NCI-H146 treated with DMSO at 0.1 percent for 48 hours (cell line): ENCODE data around the gene ALG9.
A peak's percentile ranks its signal among the peaks of the same experiment; 100 is the strongest.

ENCODE experiments used
- DNase-seq: peaks from one replicate; lab custom pipeline; 2025; ENCODE audit not compliant: unreplicated experiment; lab: John Stamatoyannopoulos, UW

The ALG9 gene

DNA sequence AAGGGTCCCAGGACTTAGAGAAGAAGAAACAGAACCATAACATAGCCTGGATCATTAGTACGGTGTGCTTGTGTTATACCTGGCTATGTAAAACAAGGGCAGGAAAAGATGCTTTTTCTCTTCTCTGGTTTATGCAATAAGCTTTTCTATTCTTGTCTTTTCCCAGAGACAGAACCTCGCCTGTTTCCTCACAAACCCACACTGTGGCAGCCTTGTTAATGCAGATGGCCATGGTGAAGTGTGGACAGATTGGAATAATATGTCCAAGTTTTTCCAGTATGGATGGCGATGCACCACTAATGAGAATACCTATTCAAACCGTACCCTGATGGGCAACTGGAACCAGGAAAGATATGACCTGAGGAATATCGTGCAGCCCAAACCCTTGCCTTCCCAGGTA, 10.8 kb upstream of the ALG9 start:
- DNase-seq: no peak

DNA sequence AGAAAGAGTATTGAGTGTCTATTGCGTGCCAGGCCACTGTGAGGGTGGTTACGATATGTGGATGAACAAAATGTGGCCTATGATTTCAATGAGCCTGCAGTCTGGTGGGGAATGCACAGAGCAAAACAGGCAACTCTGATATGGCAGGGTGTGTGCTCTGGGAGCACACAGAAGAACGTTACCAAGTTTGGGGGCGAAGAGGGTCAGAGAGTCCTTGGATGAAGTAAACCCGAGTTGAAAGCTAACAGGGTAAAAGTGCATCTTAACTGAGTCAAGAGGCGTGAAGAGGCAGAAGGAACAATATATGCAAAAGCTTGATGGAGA, 8.2 kb upstream of the ALG9 start:
- no peak for DNase-seq

DNA sequence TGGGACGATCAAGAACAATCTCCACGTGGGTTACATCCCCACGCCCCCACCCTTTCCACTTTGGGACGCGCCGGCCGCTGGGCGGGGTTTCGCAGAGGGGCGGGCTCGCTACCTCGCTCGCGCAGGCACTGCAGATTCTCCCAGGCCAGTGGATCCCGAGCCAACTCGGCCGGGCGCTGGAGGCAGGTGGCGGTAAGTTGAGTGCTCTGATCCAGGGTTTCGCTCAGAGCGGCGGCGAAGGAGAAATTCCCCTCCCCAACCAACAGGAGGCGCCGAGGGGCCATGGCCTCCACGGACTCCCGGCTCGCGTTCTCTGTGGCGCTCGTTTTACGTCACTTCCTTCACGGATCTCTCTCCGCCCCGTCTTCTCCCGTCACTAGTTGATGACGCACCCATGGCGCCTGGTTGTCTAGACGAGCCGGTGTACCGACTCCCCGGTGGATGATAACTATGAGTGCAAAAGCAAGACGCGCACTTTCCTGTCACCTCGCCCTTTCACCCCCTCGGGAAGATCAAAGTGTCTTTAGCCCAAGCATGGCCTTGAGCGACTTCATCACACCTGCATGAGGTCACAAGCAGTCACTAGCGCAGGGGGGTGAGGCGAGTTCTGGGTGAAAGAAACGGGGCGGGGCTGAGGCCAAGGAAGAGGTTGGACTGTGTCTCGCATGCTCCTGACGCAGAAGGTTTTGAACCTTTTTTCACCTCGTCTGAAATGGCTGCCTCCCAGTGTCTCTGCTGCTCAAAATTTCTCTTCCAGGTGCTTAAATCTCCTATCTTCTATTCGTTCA, 7.7 kb upstream of the ALG9 start, which contains the start of the genes CFAP68 and FDXACB1:
Gene CFAP68, plus strand, starts transcription at position 693 of the 788 bp plus-strand sequence. Its CDS starts 20 bp downstream, at position 713.
Gene FDXACB1, minus strand, starts transcription at position 317 of the 788 bp plus-strand sequence. Its CDS starts 33 bp downstream, at position 284.
- DNase-seq: peak; percentile 97

DNA sequence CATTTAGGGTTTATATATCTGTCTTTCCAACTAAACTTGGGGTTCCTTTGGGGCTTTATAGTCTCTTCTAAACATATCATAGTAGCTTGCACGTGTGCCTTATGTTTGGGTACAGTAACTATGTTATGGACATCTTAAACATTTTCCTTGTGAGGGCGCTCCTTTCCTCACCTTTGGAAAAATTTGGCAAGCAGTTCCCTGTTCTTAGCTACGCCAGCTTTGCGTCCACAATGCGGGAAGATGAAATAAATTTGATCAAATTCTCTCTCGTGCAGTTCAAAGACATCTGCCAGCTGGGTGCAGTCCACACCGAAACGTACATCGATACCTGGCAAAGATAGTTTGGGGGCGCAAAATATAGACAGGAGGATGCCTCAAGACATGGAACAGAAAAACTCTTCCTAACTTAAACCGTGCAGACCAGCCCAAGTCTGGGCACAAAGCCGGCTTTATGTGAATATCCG, 7.0 kb upstream of the ALG9 start:
- peak; percentile 24 for DNase-seq

DNA sequence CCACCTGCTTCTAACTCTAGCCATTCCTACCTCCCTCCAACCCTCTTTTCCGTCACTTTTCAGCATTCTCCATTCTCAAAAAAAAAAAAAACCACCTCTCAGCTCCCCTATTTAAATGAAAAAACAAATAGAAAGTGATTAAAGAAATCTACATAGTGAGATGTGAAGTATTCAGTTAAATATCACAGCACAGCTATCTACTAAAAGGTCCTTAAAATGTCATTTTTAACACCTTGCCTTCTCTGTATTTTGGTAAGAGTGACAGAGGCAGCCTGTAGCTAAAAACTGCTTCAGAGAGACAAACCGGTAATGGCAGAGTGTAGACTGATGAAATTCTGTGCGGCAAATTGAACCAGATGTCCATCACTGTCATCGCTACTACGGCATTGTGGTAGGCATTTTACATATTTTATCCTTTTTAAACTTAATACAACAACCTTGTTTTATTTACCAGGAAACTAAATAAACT, 346 bp upstream of the ALG9 start:
- DNase-seq: peak; percentile 21

DNA sequence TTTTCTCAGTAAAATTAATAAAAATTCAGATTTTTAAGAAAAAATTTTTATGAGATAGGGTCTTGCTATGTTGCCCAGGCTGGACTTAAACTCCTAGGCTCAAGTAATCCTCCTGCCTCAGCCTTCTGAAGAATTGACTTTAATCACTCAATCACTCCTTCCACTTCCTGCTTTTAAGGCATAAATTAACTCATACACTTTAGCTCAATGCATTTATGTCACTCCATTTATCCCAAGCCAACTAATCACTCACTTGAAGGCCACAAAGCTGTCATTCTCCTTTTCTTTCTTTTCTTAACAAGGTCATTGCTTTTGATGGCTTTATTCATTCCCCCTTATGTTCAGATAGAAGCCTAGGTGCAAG, 877 bp downstream of the ALG9 start:
- no peak for DNase-seq

DNA sequence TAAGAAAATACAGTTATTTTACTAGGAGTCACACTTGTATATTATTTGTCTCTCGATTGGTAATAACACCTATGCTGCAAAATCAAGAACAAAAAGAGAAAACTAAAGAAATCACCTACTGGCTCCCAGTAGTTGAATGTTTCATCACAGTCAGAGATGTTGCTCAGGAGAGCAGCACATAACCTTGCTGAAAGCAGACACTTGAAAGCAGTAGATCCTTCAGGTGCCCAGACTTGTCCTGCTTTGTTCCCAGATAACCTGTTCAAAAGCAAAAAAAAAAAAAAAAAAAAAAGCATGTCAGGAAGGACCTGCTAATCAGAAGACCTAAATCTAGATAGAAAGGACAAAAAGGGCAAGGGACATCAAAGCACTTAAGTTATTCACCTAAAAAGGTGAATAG, 1.3 kb downstream of the ALG9 start:
- DNase-seq: no peak

DNA sequence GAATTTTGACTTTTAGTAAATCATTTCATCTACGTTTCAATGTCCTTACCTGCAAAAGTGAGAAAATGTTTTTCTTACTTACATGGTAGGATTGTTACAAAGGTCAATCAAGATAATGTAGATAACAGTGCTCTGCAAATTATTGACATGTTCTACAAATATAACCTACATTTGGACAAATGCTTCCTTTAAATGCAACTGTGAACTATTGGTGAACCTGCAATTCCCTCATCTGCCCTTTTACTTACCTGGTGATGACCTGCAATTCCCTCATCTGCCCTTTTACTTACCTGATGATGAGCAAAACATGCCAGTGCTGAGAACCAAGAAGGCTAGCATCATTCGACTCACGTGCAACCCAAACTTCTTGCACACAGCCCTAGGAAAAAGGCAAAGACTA, 11.1 kb downstream of the ALG9 start:
- no peak for DNase-seq

DNA sequence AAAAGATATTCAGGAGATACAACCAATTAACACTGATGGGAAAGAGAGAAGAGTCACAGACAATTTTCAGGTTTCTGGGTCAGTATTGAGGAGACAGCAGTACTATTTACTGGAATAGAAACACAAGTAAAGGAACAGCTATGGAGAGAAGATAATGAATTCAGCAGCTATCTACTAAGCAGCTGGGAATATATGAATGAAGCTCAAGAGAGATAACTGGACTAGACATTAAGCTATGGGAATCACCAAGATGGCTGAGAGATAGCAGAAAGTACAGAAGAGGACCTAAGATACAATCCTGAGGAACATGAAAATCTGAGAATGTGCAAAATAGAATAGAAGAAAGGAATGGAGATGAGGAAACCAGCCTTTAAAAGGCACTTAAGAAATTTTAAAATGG, 15.9 kb downstream of the ALG9 start:
- no peak for DNase-seq

DNA sequence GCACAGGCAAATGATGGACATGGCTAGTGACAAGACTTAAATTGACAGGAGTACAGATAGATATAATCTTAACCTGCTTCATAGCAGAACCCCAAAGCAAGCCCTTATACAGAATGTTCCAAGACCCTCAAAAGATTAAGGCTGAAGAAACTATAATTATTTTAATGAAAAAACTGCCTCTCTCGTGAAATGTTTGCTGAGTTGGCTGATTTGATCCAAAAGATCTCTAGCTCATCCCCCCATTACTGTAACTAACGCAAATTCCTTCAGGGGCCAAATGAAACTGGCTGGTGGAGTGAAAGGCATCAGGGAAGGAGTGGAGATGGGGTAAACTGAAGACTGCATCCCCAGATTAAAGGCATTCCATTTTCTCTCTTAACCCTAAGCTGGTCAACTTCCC, 19.3 kb downstream of the ALG9 start:
- no peak for DNase-seq

DNA sequence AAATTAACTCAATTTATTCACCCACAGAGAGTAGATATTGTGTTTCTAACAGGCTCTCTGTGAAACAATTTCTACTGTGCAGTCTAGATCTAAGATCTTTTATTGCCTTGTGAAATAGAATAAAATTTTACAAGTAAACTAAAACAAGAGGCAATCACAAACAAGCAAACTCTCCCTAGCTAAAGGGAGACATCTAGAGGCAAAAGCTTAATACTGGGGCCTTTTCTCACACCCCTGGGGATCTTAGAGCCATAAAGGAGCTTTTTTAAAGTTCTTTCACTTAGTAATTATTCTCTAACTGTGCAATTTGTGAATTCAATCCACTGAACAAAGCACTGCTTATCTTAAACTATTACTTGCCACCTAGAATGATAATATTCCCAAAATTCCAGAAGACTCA, 19.7 kb downstream of the ALG9 start:
- DNase-seq: no peak

DNA sequence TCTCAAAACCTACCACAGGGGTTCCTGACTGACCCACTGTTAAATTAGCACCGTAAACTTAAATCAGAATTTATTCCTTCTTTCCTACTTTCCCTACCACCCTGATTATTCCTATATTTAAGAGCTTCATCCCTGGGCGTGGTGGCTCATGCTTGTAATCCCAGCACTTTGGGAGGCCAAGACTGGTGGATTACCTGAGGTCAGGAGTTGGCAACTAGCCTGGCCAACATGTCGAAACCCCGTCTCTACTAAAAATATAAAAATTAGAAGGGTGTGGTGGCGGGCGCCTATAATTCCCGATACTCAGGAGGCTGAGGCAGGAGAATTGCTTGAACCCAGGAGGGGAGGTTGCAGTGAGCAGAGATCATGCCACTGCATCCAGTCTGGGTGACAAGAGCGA, 20.3 kb downstream of the ALG9 start:
- DNase-seq: no peak

DNA sequence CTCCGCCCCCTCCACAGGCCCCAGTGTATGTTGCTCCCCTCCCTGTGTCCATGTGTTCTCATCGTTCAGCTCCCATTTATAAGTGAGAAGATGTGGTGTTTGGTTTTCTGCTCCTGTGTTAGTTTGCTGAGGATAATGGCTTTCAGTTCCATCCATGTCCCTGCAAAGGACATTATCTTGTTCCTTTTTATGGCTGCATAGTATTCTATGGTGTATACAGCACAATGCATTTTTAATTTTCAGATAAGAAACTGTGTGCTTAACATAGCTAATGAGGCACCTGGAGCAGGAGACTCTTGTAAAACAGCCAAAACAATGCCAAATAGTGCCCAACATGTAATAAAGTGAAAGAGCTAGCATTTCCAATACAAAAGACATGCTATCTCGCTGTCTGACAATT, 21.8 kb downstream of the ALG9 start:
- no peak for DNase-seq

DNA sequence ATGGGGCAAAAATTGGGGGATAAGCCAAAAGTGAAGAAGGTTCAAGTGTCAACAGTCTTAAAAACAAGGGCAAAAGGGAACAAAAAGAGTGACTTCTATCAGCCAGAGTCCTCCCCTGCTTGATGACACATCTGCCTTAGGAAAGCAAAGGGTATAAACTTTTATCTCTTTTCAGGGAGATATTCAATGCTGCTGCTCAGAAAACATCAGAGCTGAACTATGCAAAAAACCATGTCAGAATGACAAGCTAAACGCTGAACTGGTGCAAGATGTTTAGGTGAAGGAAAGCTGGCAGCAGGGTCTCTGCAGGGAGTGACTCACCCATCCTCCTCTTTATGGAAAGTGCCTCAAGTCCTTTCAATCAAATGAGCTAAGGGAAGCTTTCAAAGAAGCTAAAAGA, 24.7 kb downstream of the ALG9 start:
- DNase-seq: no peak

DNA sequence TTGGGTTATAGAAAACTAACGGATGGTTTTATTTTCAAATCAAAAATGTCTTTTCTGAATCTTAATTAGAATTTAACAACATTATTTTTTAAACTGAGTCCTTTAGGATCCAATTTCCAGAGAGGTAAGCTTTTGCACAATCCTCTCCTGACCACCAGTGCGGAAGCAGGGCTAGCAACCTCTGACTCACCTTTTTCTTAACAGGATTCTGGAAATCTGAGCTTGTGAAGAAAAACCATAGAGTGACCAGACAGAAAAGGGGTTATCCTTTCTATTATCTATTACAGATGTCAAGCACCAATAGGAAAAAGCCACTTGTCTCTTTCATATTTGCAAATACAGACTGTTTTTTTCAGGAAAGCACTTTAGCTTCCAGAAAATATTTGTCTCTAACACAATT, 25.3 kb downstream of the ALG9 start:
- DNase-seq: no peak

DNA sequence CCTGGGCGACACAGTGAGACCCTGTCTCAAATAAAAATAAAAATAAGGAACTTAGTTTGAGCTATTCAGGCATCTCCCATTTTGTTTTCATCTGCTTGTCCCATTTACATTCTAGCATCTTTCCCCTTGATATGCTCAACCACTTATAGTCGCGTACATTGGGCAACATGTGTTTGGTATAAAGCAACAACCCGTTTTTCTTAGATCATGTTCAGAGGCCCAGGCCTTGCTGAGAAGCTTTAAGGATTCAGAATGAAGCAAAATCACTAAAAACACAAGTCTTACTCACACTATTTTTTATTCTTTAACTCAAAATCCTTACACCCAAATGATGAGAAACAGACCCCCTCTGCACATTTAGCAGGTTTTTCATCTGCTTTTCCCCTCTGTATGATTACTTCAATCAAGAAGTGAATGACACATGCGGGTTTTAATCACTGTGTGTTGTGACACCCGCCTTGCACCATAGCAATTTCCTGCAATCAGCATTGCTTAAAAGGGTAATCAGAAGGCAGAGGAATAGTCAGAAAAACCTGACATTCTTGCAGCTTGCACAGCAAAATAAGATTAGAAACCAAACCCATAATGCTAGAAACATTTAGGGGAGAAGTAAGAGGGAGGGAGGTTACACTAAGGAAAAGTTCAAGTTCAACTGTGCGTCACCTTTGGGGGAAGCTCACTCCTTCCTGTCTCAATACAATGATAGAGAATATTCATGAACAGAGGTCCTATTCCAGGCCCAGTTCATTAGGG, 25.9 kb downstream of the ALG9 start:
- DNase-seq: no peak

DNA sequence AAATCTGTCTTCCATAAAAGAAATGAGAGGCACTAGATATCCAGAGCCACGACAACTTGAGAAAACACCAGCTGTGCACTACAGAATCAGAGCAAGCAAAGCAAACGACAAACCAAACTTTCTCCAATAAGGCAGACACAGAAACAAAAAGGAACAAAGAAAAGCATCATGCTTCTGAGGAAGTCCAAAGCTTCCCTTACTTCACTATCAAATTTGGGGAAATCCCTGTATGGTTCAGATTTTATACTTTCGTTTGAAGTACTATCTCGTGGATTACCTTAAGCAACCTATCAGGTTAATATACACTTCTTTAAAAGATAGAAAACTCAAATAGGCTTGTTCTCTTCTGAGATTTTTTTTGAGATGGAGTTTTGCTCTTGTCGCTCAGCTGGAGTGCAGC, 27.7 kb downstream of the ALG9 start:
- DNase-seq: no peak

DNA sequence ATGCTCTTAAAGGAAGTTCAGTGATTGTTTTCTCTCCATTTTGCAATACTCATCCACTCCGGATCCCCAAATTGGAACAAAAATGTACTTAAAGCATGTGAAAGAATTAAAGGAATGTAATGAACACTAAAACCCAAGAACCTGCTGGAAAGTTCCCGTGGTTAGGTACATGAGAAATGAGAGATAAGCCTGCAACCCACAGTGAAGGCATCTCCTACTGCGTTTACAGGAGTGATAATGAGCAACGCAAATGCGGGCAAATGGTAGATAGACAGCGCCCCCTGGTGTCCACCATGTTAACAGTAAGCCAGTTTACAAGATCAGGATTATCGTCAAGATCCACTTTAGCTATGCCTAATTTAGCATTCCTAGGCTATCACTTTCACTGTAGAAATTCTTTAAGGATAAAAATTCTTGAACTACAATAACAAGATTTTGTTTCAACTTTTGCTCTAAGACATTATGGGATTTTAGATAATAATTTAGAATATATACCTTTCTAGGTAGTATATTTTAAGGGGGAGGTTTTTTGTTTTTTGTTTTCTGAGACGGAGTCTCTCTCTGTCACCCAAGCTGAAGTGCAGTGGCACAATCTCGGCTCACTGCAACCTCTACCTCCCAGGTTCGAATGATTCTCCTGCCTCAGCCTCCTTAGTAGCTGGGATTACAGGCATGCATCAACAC, 29.9 kb downstream of the ALG9 start:
- peak; percentile 52 for DNase-seq

DNA sequence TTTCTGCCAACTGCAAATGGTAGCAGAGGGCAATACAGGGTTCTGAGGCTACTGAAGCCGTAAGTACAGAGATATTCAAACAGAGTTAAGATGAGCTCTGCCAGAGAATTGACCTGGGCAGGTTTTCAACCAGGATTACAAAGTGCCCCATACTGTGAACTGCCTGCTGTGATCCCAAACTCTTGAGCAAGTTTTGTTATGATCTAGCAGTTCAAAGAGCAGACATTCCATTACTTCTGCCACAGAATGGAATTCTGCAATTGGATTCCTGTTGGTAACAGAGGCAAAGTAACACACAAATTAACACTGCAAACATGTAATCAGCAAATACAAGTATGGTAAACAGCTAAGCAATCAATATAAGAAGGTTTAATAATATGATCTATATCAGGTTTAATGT, 31.2 kb downstream of the ALG9 start:
- DNase-seq: no peak

DNA sequence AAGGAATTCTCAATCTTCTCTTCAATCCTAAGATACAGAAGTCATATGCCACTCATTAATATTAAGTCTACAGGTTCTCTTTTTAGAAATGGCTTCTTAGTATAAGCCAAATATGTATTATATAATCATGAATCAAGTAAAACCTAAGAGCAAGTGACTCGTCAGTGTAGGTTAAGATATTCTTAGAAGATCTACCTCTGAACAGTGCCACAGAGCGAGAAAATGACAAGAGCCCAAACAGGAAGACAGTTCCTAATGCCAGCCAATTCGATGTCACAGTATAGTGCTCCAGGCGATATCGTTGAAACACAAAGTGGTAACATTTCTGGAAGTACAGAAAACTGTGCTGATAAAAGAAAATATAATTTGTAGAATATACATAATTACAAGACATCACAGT, 33.3 kb downstream of the ALG9 start:
- no peak for DNase-seq

DNA sequence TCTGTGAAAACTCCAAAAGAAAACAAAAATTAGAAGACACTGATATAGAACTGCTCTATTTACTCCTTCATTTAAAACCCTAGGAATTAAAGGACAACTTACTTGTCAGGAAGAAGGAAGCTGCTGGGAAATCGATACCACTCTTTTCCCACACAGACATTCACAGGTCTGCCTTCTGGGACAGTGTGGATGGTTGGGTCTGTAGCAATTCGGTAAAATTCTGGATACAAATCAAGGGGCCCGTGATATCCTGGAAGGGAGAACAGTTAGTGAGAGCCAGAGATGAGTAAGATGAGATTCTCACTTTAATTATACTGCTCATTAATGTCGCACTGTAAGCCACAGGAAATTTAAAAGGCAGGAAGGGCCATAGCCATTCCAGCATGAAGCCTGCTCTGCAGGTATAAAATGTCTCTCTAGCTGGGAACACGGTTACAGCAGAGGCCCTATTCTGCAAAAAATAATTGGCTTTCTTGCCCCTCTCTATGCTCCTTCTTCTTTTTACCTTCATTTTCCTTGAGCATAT, 34.0 kb downstream of the ALG9 start:
- no peak for DNase-seq

DNA sequence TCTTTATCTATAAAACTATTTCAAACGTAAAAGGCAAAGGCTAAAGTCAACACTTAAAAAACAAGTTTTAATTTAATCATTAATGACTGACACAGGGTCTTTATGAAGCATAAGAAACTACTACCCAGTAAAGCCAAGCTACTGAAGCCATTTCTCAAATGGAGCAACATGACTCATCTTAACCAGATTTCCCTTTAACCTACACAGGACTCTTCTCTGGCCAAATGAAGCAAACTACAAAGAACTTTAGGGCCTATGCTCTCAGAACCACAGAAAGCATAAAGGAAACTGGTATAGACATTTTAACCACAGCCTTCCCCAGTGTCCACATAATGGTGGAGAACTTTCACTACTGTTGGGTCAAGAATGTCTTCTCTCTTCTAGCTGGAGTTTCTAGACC, 34.7 kb downstream of the ALG9 start:
- DNase-seq: no peak
